Smooth muscle cell (in vitro differentiated cells): ENCODE measurements around the gene ARL3. TPM values are rescaled to one million over a fixed set of nuclear protein-coding genes. Genes with fewer than 3 reads are reported as not detected.
"Not testable (repeated sequence)": the region's sequence is repeated elsewhere in the genome, so short reads cannot be mapped to it uniquely, and the experiment has no call there.

ENCODE experiments used
- DNase-seq: peaks from one replicate; lab custom pipeline; 2025; ENCODE audit not compliant: unreplicated experiment; lab: John Stamatoyannopoulos, UW
- H2AFZ ChIP-seq: fragments of 200-600 bp; sonication (generic); 2 replicates; pipeline ENCODE4 v1.6.0; 2016; ENCODE audit warnings: antibody characterized with exemption, low read depth, mild to moderate bottlenecking
- H3F3A ChIP-seq: fragments of 200-600 bp; sonication (generic); 2 replicates; pipeline ENCODE4 v1.6.0; 2017; ENCODE audit warnings: antibody characterized with exemption, low read depth
- H3K27ac ChIP-seq: fragments of 200-600 bp; sonication (generic); 2 replicates; pipeline ENCODE4 v1.5.1; 2016; ENCODE audit warnings: low read depth, mild to moderate bottlenecking
- H3K27me3 ChIP-seq: fragments of 200-600 bp; sonication (generic); 2 replicates; pipeline ENCODE4 v1.6.1; 2016; ENCODE audit warnings: low read depth, mild to moderate bottlenecking
- H3K36me3 ChIP-seq: fragments of 200-600 bp; sonication (generic); 2 replicates; pipeline ENCODE4 v1.5.1; 2016; ENCODE audit warnings: low read depth
- H3K4me1 ChIP-seq: fragments of 200-600 bp; sonication (generic); 2 replicates; pipeline ENCODE4 v1.5.1; 2016; ENCODE audit warnings: low read depth
- H3K4me2 ChIP-seq: fragments of 200-600 bp; sonication (generic); 2 replicates; pipeline ENCODE4 v1.6.0; 2016; ENCODE audit warnings: mild to moderate bottlenecking
- H3K4me3 ChIP-seq: fragments of 200-600 bp; sonication (generic); 2 replicates; pipeline ENCODE4 v1.5.1; 2016; ENCODE audit warnings: mild to moderate bottlenecking
- H3K79me2 ChIP-seq: fragments of 200-600 bp; sonication (generic); 2 replicates; pipeline ENCODE4 v1.6.0; 2016; ENCODE audit warnings: low read depth, mild to moderate bottlenecking
- H3K9ac ChIP-seq: fragments of 200-600 bp; sonication (generic); 2 replicates; pipeline ENCODE4 v1.6.0; 2016; ENCODE audit warnings: low read depth
- H3K9me3 ChIP-seq: fragments of 200-600 bp; sonication (generic); replicated peaks from 2 replicates; pipeline ENCODE4 v1.5.1; 2016; ENCODE audit warnings: low read depth
- H4K20me1 ChIP-seq: fragments of 200-600 bp; sonication (generic); 2 replicates; pipeline ENCODE4 v1.6.0; 2016; ENCODE audit warnings: low read depth
- WGBS: methylation state at CpG from one replicate; pipeline ENCODE4 v1.1.7; 2016; ENCODE audit warnings: low lambda C conversion rate; 5-methylcytosine and 5-hydroxymethylcytosine counted together
- polyA plus RNA-seq: library from polyadenylated mRNA; unstranded; fragments of >200 nt; fragmentation: Nextera tagmentation; extraction: Ambion mirVana; gene quantifications from 2 replicates; pipeline ENCODE4 v1.2.1, GENCODE V29; 2016
- total RNA-seq: library from RNA; depleted of rRNA; stranded (reverse); fragments of >200 nt; gene quantifications from 2 replicates; pipeline ENCODE4 v1.2.3, GENCODE V29; 2014
- TF ChIP-seq, protein P1 (sequence below): fragments of 200-600 bp; sonication (generic); IDR thresholded peaks from 2 replicates; pipeline ENCODE4 v1.5.1; 2017; ENCODE audit warnings: borderline replicate concordance, mild to moderate bottlenecking, antibody characterized with exemption; ENCODE audit not compliant: insufficient read depth, poor library complexity, severe bottlenecking

ARL3 gene
- total and polyA plus RNA-seq, 2 experiments from 2014 or later, result 12.7 to 30.2 TPM

DNA sequence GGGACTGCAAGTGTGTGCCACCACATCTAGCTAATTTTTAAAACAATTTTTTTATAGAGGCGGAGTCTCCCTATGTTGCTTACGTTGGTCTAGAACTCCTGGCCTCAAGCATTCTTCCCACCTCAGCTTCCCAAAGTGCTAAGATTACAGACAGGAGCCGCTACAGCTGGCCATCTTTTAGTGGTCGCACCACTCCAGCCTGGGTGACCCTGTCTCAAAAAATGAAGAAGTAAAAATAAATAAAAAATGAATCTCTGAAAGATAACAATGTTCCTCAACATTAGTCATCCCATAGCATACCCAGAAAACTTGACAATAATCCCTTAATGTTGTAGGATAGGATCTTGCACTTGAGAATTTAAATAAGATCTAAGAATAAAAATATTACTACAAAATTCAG, 47.8 kb upstream of the ARL3 start:
- Histone ChIP-seq H3K4me1 (peaks cover 7% of the 10 kb centered on the region), H3K4me3 (no peak overlapping the region), H3K4me2 (no peak overlapping the region), H2AFZ (no peak overlapping the region), H3K27me3 (no peaks in the 10 kb centered on the region), H4K20me1 (peaks cover 96% of the 10 kb centered on the region), H3K9ac (no peak overlapping the region), H3K27ac (no peak overlapping the region), H3K9me3 (no peaks in the 10 kb centered on the region), H3F3A (no peaks in the 10 kb centered on the region), H3K79me2 (peaks cover 32% of the 10 kb centered on the region), H3K36me3 (no peaks in the 10 kb centered on the region)
- no peak for DNase-seq
- 80% methylated on average over 4 of the region's 4 CpGs for WGBS
- TF ChIP-seq, protein P1, sequence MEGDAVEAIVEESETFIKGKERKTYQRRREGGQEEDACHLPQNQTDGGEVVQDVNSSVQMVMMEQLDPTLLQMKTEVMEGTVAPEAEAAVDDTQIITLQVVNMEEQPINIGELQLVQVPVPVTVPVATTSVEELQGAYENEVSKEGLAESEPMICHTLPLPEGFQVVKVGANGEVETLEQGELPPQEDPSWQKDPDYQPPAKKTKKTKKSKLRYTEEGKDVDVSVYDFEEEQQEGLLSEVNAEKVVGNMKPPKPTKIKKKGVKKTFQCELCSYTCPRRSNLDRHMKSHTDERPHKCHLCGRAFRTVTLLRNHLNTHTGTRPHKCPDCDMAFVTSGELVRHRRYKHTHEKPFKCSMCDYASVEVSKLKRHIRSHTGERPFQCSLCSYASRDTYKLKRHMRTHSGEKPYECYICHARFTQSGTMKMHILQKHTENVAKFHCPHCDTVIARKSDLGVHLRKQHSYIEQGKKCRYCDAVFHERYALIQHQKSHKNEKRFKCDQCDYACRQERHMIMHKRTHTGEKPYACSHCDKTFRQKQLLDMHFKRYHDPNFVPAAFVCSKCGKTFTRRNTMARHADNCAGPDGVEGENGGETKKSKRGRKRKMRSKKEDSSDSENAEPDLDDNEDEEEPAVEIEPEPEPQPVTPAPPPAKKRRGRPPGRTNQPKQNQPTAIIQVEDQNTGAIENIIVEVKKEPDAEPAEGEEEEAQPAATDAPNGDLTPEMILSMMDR, result no peak

DNA sequence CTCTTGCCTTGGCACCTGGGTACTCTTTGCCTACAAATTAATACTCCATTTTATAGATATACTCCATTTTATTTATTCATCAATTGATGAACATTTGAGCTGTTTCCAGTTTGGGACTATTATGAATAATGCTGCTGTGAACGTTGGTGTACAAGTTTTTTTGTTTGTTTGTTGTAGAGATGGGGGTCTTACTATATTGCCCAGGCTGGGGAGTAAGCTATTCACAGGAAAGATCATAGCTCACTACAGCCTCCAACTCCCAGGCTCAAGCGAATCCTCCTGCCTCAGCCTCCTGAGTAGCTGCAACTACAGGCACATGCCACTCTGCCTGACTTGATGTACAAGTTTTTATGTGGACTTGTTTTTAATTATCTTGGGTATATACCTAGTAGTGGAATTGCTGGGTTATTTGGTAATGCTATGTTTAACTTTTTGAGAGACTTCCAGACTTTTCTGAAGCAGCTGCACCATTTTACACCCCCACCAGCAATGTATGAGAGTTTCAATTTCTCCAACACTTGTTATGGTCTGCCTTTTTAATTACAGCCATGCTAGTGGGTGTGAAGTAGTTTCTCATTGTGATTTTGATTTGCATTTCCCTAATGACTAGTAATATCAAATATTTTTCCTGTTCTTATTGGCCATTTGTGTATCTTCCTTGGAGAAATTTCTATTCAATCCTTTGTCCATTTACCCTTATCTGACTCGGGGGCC, 45.5 kb upstream of the ARL3 start:
- Histone ChIP-seq H3K27me3 (no peaks in the 10 kb centered on the region), H2AFZ (no peak overlapping the region), H3K4me1 (peaks cover 7% of the 10 kb centered on the region), H3K4me3 (no peak overlapping the region), H3K4me2 (peak overlapping the region; percentile 75), H3K9ac (no peak overlapping the region), H3K36me3 (no peaks in the 10 kb centered on the region), H3K9me3 (no peaks in the 10 kb centered on the region), H3K79me2 (peaks cover 45% of the 10 kb centered on the region), H4K20me1 (peaks cover 98% of the 10 kb centered on the region), H3F3A (no peaks in the 10 kb centered on the region), H3K27ac (no peak overlapping the region)
- TF ChIP-seq, protein P1, result no peak
- WGBS, result 92% methylated on average over 3 of the region's 3 CpGs
- DNase-seq, result no peak

DNA sequence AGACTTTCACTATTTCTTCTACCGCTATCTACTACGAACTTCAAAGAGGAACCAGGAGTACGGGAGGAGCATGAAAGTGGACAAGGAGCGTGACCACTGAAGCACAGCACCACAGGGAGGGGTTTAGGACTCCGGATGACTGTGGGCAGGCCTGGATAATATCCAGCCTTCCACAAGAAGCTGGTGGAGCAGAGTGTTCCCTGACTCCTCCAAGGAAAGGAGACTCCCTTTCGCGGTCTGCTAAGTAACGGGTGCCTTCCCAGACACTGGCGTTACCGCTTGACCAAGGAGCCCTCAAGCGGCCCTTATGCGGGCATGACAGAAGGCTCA, 44.7 kb upstream of the ARL3 start:
- H3K27ac ChIP-seq, DNase-seq, H2AFZ ChIP-seq, H3K9ac ChIP-seq, H3F3A ChIP-seq, H3K36me3 ChIP-seq, H3K27me3 ChIP-seq, H3K4me3 ChIP-seq, H3K9me3 ChIP-seq, H3K4me1 ChIP-seq: not testable (repeated sequence)
- H3K4me2 ChIP-seq, result peak overlapping the region; percentile 75
- 11% methylated on average over 9 of the region's 12 CpGs for WGBS
- H4K20me1 ChIP-seq, result peaks cover 99% of the 10 kb centered on the region
- H3K79me2 ChIP-seq, result peaks cover 52% of the 10 kb centered on the region

DNA sequence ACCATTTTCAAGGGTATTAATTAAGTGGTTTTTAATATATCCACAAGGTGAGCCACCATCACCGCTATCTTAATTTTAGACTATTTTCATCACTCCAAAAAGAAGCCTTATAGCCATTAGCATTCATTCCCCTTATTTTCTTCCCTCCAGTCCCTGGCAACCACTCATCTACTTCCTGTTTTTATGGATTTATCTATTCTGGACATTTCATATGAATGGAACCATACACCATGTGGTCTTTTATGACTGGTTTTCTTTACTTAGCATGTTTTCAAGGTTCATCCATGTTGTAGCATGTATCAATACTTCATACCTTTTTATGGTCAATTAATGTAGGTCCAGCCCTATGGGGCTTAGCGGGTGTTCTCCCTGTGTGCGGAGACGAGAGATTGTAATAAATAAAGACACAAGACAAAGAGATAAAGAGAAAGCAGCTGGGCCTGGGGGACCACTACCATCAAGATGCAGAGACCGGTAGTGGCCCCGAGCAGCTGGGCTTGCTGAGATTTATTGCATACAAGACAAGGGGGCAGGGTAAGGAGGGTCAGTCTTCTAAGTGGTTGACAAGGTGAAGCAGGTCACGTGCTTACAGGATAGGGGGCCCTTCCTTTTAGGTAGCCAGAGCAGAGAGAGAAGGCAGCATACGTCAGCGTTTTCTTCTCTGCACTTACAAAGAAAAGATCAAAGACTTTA, 44.2 kb upstream of the ARL3 start:
- H3K9me3 ChIP-seq, result no peaks in the 10 kb centered on the region
- TF ChIP-seq, protein P1, result no peak
- H3K4me1 ChIP-seq, result peaks cover 15% of the 10 kb centered on the region
- H4K20me1 ChIP-seq, result peaks cover 99% of the 10 kb centered on the region
- H3K27ac ChIP-seq, result no peak overlapping the region
- WGBS, result 24% methylated on average over 9 of the region's 9 CpGs
- no peak overlapping the region for H3K4me3 ChIP-seq
- peaks cover 8% of the 10 kb centered on the region for H3F3A ChIP-seq
- H2AFZ ChIP-seq, result no peak overlapping the region
- no peak for DNase-seq
- H3K4me2 ChIP-seq, result peak overlapping the region; percentile 75
- H3K9ac ChIP-seq, result no peak overlapping the region
- H3K27me3 ChIP-seq, result no peaks in the 10 kb centered on the region
- peaks cover 54% of the 10 kb centered on the region for H3K79me2 ChIP-seq
- H3K36me3 ChIP-seq, result no peaks in the 10 kb centered on the region
